ENCODE data around the gene LILRA6.
"Not testable (repeated sequence)": the region's sequence is repeated elsewhere in the genome, so short reads cannot be mapped to it uniquely, and the experiment has no call there.

The LILRA6 gene

DNA sequence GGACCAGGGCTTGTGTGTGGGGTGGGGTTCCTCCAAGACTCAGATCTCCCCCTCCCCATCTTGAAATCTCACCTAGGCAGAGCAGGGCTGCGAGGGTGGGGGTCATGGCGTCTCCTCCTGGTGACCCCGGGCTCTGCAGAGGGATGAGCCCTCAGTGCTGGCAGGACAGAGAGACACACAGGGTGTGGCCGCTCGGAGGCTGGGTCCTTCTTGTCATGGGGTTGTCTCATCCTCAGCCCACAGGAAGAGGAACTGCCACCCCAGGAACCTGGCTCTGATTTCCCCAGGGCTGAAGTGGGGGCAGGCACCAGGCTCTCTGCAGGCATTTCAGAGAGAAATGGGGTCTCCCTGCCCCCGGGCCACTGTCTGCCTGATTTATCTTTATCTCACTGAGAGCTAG lies at the start of gene LILRA6:
LILRA6 (minus strand) TSS at position 145 of the 400 bp plus-strand sequence.
- not testable (repeated sequence) for DNase-seq (ENCODE audit: low read depth in 2 of 2, low spot score in 1 of 2)

DNA sequence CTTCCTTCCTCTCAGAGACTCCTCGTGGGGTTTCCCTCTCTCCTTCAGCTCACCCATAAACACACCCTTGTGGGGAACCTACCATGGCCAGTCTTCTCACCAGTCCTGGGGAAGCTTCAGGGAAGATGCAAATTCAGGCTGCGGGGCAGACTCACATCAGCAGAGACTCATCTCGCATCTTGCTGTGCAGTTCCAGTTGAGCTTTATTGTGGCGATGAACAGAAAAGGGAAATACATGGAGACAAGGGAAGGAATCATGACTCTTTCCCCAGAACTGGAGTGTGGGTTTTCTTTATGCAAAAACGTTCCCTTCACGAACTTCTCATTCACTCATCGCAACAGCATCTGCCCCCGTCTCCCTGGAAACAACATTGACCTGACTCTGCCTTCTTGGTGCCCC lies 46.6 kb upstream of the LILRA6 start:
- not testable (repeated sequence) for DNase-seq (ENCODE audit: low read depth in 2 of 2, low spot score in 1 of 2)

DNA sequence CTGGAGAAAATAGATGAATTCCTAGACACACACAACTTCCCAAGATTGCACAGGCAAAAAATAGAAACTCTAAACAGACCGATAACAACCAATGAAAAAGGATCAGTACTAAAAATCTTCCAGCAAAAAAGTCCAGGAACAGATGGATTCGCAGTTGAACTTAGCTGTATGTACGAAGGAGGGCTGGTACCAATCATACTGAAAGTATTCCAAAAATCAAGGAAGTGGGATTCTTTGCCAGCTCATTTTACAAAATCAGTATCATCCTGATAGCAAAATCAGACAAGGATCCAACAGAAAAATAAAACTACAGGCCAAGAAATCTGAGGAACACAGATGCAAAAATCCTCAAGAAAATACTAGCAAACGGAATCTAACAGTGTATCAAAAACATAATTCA lies 44.9 kb upstream of the LILRA6 start:
- no peak for DNase-seq (ENCODE audit: low read depth in 2 of 2, low spot score in 1 of 2)

DNA sequence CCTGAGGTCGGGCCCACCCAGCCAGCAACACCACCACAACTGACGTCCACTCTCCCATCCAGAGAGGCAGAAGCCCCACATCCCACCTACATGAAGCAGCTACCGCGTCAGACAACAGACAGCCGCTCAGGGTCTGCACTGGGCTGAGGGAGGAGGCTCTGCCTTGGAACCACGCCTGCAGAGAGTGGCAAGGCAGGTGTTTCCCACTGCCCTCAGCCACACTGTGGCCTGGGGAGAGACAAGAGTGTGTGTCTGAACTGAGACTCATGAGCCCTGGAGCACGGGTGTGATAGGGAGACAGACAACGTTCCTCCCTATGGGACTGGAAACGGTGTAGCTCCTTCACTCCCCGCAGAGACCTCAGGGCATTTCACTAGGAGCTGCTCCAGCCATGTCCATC lies 43.7 kb upstream of the LILRA6 start:
- DNase-seq (ENCODE audit: low read depth in 2 of 2, low spot score in 1 of 2): not testable (repeated sequence)

DNA sequence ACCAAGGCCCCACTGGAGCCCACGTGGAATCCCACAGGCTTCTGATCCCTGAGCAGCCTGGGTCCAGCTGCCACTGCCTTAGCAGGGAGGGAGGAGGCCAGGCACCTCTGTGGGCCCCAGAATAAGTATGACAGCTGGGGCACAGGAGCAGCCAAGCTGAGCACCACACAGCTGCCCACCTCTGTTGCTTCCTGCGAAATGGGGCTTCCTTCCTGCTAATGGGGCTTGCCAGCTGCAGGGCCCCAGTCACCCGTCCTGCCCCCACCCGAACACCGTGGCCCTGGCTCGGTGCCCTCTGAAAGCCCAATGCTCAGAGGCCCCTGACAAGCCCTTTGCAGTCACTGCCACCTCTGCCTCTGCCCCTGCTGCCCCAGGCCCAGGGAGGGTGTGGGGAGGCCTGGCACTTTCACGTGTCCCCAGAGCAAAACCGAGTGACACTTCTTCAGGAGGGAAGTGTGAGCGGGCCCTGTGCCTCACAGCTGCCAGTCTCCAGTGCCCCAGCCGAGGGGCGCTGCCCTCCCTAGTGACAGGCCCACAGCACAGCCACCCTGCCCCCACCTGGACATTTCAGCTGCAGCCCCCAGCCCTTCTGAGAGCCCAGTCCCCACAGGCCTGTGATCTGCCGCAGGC lies 43.0 kb upstream of the LILRA6 start:
- DNase-seq (ENCODE audit: low read depth in 2 of 2, low spot score in 1 of 2): not testable (repeated sequence)

DNA sequence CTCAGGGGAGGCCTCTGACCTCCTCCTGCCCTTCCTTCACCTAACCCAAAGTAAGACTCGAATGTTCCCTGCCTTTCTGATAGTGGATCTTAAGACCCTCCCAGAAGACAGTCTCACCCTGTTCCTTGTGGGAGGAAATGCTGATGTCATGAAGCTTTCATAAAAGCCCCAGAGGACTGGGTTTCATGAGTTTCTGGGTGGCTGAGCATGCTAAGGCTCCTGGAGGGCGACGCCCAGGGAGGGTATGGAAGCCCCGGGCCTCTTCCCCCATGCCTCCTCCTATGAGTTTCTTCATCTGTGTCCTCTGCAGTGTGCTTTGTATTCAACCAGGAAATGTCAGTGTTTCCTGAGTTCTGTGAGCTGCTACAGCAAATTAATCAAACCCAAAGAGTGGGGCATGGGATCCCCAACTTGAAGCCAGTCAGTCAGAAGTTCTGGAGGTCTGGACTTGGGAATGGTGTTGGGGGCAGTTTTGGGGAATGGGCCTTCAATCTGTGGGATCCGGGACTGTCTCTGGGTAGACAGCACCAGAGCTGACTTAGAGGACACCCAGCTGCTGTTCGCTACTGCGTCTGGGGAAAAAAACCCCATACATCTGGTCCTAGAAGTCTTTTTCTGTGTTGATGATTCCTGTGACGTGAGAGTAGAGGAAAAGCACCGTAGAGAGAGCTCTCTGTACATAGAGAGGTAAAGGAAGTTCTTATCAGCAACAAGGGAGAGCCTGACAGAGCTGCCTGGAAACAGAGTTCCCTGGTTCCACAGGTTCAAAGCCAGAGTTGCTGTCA lies 40.3 kb upstream of the LILRA6 start:
- DNase-seq (ENCODE audit: low read depth in 2 of 2, low spot score in 1 of 2): no peak

DNA sequence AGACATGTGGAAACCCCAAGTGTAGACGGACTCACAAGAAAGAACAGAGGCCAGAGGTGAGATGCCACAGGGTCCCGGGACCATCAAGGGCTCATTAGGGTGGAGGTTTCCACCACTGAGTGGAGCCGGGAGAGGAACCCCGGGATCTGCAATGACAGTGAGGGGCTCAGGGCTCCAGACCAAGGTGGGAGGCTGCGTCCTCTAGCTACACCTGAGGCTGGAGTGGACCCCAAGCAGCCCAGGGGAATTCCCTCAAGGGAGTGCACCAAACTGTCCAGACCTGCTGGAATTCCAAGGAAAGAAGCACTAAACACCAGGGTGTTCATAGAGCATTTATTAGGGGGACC lies 39.1 kb upstream of the LILRA6 start:
- not testable (repeated sequence) for DNase-seq (ENCODE audit: low read depth in 2 of 2, low spot score in 1 of 2)

DNA sequence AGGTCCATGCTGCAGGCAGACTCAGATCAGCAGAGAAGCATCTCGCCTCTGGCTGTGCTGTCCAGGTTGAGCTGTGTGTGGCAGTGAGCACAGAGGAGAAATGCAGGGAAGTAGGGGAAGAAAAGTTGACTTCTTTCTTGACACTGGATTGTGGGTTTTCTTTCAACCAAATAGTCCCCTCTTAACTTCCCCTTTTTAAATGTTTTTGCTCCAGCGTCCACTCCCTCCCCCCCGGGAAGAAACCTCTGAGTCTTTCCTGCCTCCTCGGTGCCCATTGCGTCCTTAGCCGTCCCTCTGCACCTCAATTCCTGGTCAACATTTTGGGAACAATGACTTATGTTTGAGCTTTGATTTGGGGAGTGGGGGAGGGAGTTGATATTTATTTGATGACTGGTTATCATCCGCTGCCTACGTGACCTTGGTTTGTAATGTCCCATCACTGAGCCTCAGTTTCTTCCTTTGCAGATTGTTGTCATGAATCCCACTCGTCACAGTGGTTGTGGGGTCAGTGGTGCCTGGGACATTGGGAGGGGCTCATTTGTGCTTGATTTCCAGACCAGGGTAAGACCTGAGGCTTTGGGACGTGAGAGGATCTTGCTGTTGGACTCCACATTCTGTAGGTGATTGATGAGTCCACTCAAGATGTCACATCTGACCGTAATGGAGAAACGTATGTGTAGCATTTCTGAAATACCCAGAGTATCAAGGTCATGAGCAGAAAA lies 38.6 kb upstream of the LILRA6 start, which contains the start of gene LILRB2:
LILRB2 (minus strand) TSS at position 104 of the 722 bp plus-strand sequence. CDS start 614 bp downstream, outside the sequence.
- DNase-seq (ENCODE audit: low read depth in 2 of 2, low spot score in 1 of 2): no peak

DNA sequence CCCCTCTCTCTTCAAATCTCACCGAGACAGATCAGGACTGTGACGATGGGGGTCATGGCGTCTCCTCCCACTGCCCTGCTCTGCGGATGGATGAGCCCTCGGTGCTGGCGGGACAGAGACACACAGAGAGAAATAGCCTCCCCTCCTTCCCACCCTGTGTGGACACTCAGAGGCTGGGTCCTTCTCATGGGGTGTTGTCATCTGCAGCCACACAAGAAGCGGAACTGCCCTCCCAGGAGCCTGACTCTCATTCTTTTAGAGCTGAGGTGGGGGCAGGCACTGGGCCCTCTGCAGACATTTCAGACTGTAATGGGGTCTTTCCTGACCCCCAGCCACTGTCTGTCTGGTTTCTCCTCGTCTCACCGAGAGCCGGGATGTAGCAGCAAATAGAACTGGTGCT lies 37.9 kb upstream of the LILRA6 start:
- DNase-seq (ENCODE audit: low read depth in 2 of 2, low spot score in 1 of 2): not testable (repeated sequence)

DNA sequence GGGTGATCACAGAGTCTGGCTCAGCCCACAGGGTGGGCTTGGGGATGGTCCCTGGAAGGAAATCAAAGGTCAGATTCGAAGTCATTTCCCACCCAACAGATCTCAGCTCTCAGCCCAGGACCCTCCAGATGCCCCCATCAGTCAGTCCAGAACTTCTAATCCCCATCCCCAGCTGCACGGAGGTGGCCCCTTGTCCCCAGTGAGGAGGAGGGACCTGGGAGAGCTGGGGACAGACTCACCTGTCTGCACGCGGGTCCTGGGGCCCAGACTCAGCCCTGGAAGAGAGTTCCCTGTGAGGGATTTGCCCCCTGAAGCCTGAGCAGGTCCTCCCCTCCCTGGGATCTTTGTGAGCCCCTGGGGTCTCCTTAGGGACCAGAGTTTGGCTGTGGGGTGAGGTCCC lies 37.4 kb upstream of the LILRA6 start:
- not testable (repeated sequence) for DNase-seq (ENCODE audit: low read depth in 2 of 2, low spot score in 1 of 2)

DNA sequence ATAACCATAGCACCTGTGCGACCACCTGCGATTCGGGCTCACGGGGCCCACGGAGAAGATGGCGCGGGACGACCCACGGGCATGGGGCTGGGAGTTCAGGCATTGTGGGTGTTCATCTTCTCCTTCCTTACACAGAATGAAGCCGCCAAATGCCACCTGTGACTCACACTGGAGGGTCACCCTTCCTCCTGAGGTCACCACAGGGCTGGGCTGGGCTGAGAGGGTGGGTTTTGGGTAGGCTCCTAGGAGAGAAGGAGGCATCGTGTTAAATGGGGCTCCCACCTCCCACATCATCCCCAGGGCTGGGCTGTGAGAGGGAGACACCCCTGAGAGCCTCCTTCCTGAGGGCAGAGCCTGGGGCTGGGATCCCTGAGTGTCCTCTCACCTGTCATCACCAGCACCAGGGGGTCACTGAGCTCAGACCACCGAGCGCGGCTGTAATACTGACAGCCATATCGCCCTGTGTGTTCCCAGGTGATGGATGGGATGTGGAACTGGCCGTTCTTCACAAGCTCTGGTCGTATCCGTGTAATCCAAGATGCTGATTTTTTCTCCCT lies 36.9 kb upstream of the LILRA6 start:
- no peak for DNase-seq (ENCODE audit: low read depth in 2 of 2, low spot score in 1 of 2)

DNA sequence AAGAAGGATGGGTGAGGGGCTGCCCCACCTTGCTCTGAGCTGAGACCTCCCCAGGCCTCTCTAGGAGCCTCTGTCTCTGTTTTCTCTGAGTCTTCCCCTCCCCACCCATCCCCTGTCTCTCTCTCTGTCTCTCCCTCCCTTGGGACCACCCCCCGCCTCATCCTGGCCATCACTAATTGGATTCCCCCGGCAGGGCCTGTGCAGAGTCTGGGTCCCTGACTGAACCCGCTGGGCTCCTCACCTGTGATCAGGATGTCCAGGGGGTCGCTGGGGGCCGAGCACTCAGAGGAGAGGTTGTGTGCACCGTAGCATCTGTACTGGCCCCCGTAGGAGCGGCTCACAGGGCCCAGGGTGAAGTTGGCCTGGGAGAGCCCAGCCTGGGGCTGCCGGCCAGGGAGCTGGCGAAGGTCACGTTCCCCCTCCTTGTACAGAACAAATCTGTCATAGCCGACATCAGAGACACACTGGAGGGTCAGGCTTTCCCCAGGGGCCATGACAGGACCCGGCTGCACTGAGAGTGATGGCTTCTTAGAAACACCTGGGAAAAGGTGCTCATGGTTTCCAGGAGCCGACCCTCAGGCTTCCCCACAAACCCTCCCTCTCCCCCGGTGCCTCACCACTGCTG lies 36.1 kb upstream of the LILRA6 start:
- DNase-seq (ENCODE audit: low read depth in 2 of 2, low spot score in 1 of 2): not testable (repeated sequence)

DNA sequence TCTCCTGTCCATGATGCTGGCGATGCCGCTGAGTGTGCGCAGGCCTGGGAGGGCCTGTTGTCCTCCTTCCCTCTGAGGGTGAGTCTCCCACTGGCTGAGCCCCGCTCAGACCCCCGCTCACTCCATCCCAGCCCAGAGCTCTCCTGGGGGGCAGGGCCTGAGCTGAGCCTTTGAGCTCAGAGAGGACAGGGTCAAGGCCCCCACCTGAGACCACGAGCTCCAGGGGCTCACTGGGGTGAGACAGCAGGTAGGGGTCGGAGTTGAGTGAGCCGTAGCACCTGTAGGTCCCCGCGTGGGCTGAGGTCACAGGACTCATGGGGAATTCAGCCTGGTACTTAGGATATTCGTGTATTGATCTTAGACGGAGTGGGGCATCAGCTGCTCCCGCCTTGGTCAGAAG lies 35.5 kb upstream of the LILRA6 start:
- DNase-seq (ENCODE audit: low read depth in 2 of 2, low spot score in 1 of 2): not testable (repeated sequence)

DNA sequence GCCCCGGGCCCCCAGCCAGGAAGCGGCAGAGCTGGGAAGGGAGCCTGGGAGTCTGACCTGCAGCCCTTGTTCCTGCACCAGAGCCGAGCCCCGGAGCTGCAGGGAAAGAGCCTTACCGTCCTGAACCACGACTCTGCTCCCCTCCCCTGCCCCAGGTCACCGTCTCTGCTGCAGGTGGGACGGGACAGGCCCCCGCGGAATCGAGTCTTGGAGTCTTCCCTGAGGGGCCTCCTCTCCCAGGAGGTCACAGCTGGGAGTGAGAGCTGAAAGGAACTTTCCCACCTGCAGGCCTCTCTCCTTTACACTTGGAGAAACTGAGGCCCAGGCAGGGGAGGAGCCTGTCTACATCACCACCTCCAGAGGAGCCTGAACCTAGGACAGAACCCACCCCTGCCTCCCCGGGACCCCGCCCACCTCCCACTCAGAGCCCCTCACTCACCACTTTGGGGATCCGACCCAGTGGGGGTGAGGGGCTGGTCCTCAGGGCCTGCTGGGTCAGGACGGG lies 34.6 kb upstream of the LILRA6 start:
- DNase-seq (ENCODE audit: low read depth in 2 of 2, low spot score in 1 of 2): not testable (repeated sequence)

DNA sequence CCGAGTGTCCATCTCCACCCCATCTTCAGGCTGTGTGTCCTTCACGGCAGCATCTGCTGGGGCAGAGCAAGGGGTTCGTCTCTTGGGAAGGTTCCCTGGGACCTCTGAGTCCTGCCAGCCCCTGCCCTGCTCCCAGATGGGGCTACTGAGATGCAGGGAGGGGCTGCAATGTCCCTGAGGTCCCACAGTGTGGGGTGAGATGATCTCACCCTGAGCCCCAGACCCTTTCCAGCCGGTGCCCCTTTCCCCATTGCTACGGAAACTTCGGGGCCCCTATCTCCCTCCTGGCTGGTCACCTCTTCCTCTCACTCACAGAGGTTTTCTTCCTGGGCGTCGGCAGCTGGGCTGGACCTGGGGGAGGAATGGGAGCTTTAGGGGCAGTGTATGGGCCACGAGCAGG lies 33.4 kb upstream of the LILRA6 start:
- no peak for DNase-seq (ENCODE audit: low read depth in 2 of 2, low spot score in 1 of 2)

DNA sequence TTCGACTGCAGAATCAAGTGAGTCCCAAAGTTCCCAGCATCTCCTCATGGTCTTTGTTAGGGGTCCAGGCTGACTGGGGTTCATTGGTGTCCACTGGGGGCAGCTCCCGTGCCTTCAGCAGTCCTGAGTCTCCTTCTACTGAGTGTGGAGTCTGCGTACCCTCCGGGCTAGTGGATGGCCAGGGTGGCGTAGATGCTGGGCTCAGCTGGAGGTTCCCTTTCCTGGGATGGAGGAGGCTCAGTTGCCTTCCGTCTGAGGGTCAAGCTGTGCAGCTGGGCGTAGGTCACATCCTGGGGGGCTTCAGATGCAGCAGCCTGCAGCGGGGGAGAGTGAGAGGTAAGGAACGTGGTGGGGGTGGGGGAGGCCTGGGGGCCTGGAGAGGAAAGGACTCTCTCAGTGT lies 31.9 kb upstream of the LILRA6 start:
- not testable (repeated sequence) for DNase-seq (ENCODE audit: low read depth in 2 of 2, low spot score in 1 of 2)

DNA sequence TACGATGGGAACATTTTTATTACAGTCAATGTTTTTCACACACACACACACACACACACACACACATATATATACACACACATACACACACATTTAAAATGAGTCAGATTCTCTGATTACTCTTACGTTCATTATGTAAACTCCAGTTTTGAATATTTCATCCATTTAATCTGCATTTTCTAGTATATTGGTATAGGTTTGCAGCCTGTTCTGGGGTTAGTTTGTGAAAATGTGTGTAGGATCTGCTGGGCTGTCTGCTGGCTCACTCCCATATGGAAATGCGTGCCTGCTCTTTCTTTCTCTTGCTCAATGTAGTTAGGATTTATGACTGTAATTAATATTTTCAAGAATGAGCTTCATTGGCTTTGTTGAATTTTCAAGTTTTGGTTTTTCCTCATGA lies 31.2 kb upstream of the LILRA6 start:
- no peak for DNase-seq (ENCODE audit: low read depth in 2 of 2, low spot score in 1 of 2)

DNA sequence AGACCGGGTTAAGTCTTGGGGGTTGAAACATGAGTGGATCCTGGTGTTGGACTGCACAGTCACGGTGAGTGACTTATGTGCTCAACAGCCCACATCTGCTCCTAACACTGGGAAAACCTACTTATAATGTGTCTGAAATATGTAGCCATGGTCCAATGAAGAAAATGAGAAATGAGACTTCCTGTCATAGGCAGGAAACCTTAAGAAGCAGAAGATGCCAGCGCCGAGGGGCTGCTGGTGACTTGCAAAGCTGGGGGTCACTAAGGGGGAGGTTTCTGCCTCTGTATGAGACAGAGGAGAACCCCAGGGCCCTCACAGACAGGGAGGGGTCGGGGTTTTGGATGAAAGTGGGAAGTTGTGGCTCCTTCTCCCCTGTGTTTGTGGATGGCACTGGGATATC lies 29.6 kb upstream of the LILRA6 start:
- not testable (repeated sequence) for DNase-seq (ENCODE audit: low read depth in 2 of 2, low spot score in 1 of 2)

DNA sequence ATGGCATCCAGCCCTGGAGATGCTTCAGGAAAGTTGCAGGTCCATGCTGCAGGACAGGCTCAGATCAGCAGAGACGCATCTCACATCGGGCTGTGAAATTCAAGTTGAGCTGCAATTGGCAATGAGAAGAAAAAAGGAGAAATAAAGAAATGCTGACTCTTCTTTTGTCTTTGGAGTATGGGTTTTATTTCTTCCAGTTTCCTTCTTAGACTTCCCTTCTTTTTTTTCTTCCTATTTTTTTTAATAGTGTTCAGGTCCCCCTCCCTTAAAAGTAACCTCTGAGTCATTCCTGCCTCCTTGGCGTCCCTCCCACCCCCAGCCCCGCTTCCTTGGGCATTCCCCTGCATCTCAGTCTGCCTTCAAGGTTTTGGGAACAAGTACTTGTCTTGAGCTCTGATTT lies 29.0 kb upstream of the LILRA6 start:
- DNase-seq (ENCODE audit: low read depth in 2 of 2, low spot score in 1 of 2): not testable (repeated sequence)

DNA sequence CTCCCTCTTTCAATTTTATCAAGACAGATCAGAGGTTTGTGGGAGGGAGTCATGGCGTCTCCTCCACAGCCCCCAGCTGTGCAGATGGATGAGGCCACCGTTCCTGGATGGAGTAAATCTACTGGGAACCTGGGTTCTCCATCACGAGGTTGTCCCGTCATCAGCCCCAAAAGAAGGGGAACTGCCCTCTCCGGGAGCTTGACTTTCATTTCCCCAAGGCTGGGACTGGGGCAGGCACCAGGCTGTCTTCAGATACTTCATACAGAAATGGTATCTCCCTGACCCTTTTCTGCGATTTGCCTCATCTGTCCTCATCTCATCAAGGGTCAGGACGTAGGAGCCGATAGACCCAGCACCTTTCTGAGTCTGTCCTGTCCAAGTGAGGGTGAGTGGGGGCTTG lies 28.5 kb upstream of the LILRA6 start:
- DNase-seq (ENCODE audit: low read depth in 2 of 2, low spot score in 1 of 2): no peak

DNA sequence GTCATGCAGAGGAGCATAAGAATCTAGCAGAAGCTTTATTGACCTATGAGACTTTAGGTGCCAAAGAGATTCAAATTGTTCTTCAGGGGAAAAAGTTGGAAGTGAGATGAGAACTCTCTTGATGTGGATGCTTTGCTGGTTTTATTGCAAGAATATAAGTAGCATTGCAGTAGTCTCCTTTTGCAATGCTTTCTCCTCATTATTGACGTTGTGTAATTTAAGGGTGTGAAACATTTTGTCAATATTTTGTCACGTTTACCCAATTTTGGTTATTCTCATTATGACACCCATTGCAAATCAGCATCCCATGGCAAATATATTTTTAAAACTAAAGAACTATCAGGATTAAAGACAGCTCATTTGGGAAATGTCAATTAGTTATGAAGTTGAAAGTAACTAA lies 26.3 kb upstream of the LILRA6 start:
- DNase-seq (ENCODE audit: low read depth in 2 of 2, low spot score in 1 of 2): no peak
